ENCODE data around the gene ASPSCR1. TPM values are rescaled to one million over a fixed set of nuclear protein-coding genes. Genes with fewer than 3 reads are reported as not detected.

ASPSCR1 gene
- total RNA-seq, 1 experiment from 2014 or later: 37.7 TPM

GRCh38 chr17:81929253-81930141, 47.9 kb upstream of the ASPSCR1 start:
- BruUV-seq (replicated peaks): no TSS peak
- peaks cover 67% of the 10 kb centered on the region for H3K36me3 Mint-ChIP-seq (ENCODE audit: insufficient read depth, unreplicated experiment)
- CTCF ChIA-PET: interaction anchor here (0.6 to 1.1 kb wide), 4 partner anchors 12 to 88 kb away, joined by 3 to 6 read pairs (median 4); no protein-coding TSS in a partner anchor

DNA sequence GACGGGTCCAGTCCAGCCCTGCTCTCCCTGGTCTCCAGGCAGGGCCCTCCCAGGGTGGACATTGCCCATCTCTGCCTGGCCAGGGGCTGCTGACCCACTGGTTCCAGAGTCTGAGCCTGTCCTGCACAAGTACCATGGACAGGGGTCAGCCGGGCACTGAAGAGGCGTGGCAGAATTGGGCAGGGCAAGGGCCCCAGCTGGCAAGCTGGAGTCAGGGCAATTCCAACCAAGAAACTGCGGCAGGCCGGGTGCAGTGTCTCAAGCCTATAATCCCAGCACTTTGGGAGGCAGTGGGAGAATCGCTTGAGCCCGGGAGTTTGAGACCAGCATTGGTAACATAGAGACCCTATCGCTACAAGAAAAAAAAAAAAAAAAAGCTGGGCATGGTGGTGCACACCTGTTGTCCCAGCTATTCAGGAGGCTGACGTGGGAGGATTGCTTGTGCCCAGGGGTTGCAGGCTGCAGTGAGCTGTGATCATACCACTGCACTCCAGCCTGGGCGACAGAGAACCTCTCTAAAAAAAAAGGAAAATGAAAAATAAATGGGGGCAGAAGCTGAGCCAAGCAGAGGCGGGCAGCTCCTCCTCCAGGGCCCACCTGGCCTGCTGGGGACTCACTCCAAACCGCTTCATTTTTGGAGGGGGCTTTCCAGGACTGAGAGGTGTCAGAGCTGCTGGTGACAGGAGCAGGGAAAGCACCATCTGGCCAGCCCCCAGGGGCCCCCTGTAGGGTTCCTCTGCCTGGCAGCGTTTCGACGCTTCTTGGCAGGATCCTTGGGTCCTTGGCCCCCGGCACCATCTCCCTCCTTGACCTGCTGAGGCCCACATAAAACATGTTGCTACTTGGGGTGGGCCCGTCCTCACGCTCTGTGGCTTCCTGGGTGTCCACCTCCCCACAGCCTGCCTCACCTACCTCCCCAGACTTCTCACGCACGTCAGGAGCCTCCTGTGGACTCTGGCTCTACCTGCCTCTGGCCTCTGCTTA, 47.0 kb upstream of the ASPSCR1 start:
- CTCF ChIA-PET: interaction anchor here (0.6 to 0.7 kb wide), 4 partner anchors 15 to 1768 kb away, joined by 4 to 6 read pairs (median 4); no protein-coding TSS in a partner anchor
- Mint-ChIP-seq H3K27me3 (ENCODE audit: unreplicated experiment) (no peaks in the 10 kb centered on the region), H3K4me1 (ENCODE audit: low read depth, unreplicated experiment) (peaks cover 11% of the 10 kb centered on the region), H3K9me3 (ENCODE audit: low read depth, unreplicated experiment) (no peaks in the 10 kb centered on the region), H3K36me3 (ENCODE audit: insufficient read depth, unreplicated experiment) (peaks cover 73% of the 10 kb centered on the region), H3K4me3 (ENCODE audit: low read depth, unreplicated experiment) (no peak overlapping the region), H3K27ac (ENCODE audit: unreplicated experiment) (no peak overlapping the region)
- BruUV-seq (replicated peaks): TSS peak; percentile 7
- DNase-seq: peak; percentile 41
- intact Hi-C loops (cut with micrococcal nuclease; ENCODE audit: unreplicated experiment): no loop called here
- TF ChIP-seq, protein P1, sequence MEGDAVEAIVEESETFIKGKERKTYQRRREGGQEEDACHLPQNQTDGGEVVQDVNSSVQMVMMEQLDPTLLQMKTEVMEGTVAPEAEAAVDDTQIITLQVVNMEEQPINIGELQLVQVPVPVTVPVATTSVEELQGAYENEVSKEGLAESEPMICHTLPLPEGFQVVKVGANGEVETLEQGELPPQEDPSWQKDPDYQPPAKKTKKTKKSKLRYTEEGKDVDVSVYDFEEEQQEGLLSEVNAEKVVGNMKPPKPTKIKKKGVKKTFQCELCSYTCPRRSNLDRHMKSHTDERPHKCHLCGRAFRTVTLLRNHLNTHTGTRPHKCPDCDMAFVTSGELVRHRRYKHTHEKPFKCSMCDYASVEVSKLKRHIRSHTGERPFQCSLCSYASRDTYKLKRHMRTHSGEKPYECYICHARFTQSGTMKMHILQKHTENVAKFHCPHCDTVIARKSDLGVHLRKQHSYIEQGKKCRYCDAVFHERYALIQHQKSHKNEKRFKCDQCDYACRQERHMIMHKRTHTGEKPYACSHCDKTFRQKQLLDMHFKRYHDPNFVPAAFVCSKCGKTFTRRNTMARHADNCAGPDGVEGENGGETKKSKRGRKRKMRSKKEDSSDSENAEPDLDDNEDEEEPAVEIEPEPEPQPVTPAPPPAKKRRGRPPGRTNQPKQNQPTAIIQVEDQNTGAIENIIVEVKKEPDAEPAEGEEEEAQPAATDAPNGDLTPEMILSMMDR (IDR thresholded peaks at IDR 0.05; ENCODE audit: unreplicated experiment): no peak

More at GRCh38 chr17:81929253-81930141, 47.9 kb upstream of the ASPSCR1 start:
- intact Hi-C loops (cut with micrococcal nuclease; ENCODE audit: unreplicated experiment): no loop called here
- H3K27ac Mint-ChIP-seq (ENCODE audit: unreplicated experiment): peak overlapping the region; percentile 58
- no peaks in the 10 kb centered on the region for H3K9me3 Mint-ChIP-seq (ENCODE audit: low read depth, unreplicated experiment)
- H3K4me1 Mint-ChIP-seq (ENCODE audit: low read depth, unreplicated experiment): peaks cover 11% of the 10 kb centered on the region
- no peak for DNase-seq
- no peaks in the 10 kb centered on the region for H3K27me3 Mint-ChIP-seq (ENCODE audit: unreplicated experiment)
- H3K4me3 Mint-ChIP-seq (ENCODE audit: low read depth, unreplicated experiment): peak overlapping the region; percentile 60
- TF ChIP-seq, protein P1 (IDR thresholded peaks at IDR 0.05; ENCODE audit: unreplicated experiment): no peak

DNA sequence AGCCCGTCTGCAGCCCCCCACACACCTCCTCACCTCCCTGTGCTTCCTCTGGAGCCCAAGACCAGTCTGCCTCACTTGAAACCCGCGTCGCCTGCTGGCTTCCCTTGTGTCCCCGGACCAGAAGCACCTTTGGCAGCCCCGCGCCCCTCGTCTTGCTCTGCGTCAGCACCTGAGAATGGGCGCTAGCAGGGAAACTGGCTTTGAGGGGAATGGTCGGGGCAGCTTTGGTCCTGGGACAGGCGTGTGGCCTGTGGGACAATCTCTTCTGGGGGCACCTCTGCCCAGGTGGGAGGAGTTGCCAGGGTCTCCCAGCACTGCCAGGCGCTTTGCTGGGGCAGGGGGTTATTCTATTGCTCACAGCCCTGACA, 46.3 kb upstream of the ASPSCR1 start:
- no peak overlapping the region for H3K27ac Mint-ChIP-seq (ENCODE audit: unreplicated experiment)
- intact Hi-C loops (cut with micrococcal nuclease; ENCODE audit: unreplicated experiment): no loop called here
- CTCF ChIA-PET: no interaction called here
- no peak for DNase-seq
- BruUV-seq (replicated peaks): no TSS peak
- H3K27me3 Mint-ChIP-seq (ENCODE audit: unreplicated experiment): no peaks in the 10 kb centered on the region
- H3K4me1 Mint-ChIP-seq (ENCODE audit: low read depth, unreplicated experiment): peaks cover 13% of the 10 kb centered on the region
- H3K4me3 Mint-ChIP-seq (ENCODE audit: low read depth, unreplicated experiment): no peak overlapping the region
- peaks cover 77% of the 10 kb centered on the region for H3K36me3 Mint-ChIP-seq (ENCODE audit: insufficient read depth, unreplicated experiment)
- no peaks in the 10 kb centered on the region for H3K9me3 Mint-ChIP-seq (ENCODE audit: low read depth, unreplicated experiment)
- TF ChIP-seq, protein P1 (IDR thresholded peaks at IDR 0.05; ENCODE audit: unreplicated experiment): no peak

DNA sequence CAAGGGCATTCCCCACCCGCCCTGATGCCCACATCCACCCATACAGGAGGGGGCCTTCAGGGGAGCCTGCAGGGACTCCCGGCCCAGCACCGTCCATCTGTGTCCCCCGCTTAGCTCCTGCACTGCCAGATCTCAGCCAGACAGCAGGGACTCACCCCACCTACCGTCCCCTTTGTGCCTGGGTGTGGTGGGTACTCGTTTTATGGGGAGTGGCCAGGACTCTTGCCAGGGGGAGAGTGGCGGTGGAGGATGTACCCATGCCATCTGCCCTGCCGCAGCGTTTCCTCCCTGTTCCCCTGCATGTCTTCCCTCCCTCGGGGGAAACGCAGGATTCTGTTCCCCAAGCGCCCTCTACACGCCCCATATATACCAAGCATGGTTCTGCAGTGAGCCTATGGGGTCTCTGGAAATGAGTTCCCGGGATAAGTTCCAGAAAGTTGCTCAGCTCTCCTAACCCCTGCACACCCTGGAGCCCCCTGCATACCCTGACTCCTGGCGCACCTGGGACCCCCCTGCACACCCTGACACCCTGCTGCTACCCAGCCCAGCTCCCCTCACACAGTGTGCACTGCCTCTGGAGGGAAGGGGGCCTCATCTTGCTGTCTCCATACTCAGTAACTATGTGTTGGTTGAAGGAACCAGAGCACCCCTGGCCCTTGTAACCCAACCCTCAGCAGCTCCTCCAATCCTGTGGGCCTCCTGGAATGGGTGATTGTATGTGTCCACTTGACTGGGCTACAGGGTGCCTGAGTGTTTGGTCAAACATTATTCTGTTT, 45.7 kb upstream of the ASPSCR1 start:
- TF ChIP-seq, protein P1 (IDR thresholded peaks at IDR 0.05; ENCODE audit: unreplicated experiment): no peak
- BruUV-seq (replicated peaks): no TSS peak
- Mint-ChIP-seq H3K4me3 (ENCODE audit: low read depth, unreplicated experiment) (no peak overlapping the region), H3K36me3 (ENCODE audit: insufficient read depth, unreplicated experiment) (peaks cover 77% of the 10 kb centered on the region), H3K9me3 (ENCODE audit: low read depth, unreplicated experiment) (no peaks in the 10 kb centered on the region), H3K27ac (ENCODE audit: unreplicated experiment) (peak overlapping the region; percentile 61), H3K4me1 (ENCODE audit: low read depth, unreplicated experiment) (peaks cover 9% of the 10 kb centered on the region), H3K27me3 (ENCODE audit: unreplicated experiment) (no peaks in the 10 kb centered on the region)
- CTCF ChIA-PET: no interaction called here
- DNase-seq: no peak
- intact Hi-C loops (cut with micrococcal nuclease; ENCODE audit: unreplicated experiment): no loop called here

Measured in Calu3 (cell line).